HG02571 (cell line): Measurements from ENCODE around the gene AGPAT4.
"Not testable (repeated sequence)": the region's sequence is repeated elsewhere in the genome, so short reads cannot be mapped to it uniquely, and the experiment has no call there.

ENCODE experiments used
- ATAC-seq: cut with Tn5 transposase; IDR thresholded peaks from one replicate; pipeline ENCODE4 v1.9.1; 2021; ENCODE audit warnings: mild to moderate bottlenecking, moderate library complexity; ENCODE audit not compliant: unreplicated experiment

Gene AGPAT4

GRCh38 chr6:161210857-161211256 is 63.0 kb downstream of the AGPAT4 start:
- no peak for ATAC-seq

DNA sequence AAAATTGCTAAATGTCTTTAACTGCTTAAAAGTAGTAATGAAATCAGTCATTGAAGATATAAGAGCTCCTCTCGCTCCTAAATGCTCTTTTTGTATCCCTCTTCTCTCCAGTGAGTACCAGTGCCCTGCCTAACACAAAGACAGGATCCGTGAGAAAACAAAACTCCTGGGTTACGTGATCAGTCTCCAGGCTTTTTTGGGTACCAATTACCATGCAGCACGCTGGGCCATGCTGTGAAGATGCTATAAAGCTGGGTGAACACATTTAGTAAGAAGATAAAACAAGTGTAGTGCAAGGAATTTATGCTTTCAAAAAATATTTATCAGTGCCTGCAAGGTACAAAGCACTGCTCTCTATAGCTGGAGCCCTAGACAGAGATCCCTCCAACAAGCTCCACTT is 66.7 kb downstream of the AGPAT4 start:
- no peak for ATAC-seq

DNA sequence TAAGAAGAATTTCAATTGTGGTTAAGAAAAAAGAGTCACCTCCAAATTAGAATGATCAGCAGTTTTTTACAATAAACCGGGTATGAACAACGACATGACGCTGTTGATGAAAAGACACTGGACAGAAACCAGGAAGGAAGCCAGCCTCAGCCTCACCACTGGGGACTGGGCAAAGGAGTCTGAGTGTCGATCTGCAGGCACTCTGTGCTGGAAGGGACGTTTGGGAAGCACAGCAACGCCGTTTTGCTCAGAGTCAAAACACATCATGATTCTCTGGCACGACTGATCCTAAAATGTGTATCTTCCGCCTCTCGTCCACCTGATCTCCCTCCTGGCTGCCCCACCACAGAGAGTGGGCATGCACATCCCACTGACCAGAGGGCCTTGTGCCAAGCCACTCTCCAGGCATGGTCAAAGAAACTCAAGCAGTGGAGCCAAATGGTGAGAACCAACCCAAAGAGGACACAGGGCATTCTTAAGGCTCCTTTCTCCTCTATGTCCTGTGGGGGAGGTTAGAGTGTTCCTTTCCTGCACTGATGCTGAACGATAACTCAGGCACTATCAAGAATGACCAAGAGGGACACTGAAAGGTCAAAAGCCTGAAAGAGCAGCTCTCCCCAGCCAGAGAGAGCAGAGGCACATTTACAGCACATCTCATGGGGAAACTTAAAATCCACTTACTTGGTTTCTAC is 68.8 kb downstream of the AGPAT4 start:
- no peak for ATAC-seq

DNA sequence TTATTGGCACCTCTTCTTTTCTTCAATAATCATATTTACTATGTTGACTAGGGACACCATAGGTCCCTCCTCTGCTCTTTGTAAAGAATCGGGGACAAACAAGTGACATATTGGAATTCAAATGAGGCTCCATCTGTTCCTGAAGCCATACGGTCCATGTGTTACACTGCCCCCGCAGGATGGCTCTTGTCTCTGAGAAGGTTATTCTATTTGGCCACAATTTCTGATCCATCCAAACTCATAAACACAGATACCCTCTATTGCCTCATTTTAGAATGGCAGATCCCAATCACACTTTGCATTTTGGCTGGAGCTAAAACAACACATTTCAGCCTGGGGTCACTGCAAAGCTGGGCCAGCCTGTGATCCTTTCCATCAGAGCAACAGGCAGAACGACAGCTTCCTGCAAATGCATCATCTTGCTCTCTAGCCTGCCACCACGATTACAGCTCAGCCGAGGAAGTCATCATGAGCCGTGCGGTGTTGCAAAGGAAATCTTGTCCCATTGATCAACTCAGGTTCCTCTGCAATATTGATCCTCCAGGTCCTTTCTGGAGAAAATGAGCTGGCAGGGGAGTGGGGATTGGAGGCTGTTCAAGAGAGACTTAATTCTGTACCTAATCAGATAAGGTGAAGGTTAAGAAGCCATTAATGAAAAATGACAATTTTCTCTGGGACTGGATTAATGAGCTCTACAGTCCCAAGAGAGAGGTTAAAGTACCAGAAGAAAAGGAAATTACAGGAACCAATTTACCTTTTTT is 73.1 kb downstream of the AGPAT4 start:
- no peak for ATAC-seq

- no peak for ATAC-seq
These were observed 74.0 kb downstream of the AGPAT4 start for GRCh38 chr6:161199850-161200249.

DNA sequence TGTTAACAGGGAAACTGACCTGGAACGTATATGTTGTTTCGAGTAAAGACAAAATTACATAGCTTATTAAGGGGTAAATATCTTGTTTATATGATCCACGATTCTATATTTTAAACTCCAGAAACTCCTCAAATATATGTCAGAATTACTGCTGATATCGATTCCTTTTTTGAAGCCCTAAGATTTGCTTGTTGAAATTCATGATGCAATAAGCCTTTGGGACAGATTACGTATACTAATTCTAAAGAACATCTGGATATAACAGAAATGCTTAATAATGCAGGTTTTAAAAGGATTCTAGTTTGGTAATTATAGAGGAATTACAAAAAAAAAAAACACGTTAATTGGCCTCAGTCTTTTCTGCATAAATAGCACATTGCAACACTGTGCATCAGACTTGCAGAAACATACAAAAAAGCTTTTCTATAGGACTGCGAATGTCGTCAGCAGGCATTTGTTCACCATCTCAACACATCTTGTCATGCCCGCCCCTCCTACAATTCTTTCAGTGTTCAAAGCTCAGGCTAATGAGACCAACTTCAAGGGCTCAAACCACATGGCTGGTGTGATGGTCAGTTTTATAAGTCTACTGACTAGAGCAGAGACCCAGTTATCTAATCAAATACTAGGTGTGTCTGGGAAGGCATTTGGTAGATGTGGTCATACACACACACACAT is 74.9 kb downstream of the AGPAT4 start:
- ATAC-seq, result no peak

DNA sequence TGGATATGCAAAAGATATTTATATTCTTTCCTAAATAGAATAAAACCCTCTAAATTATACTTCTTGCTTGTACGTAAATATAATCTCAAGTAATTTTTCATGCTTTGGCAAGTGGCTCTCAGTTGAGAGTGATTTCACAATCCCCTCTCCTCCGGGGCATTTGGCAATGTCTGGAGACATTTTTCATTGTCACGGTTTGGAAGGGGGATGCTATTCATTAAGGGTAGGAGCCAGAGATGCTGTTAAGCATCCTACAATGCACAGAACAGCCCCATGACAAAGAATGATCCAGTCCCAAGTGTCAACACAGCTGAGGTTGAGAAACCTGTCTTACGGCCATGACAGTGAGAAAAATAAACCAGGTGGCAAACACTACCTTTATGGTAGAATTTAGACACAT is 75.7 kb downstream of the AGPAT4 start:
- ATAC-seq, result no peak

- ATAC-seq, result no peak
These were observed 78.5 kb downstream of the AGPAT4 start for GRCh38 chr6:161195386-161195785.

DNA sequence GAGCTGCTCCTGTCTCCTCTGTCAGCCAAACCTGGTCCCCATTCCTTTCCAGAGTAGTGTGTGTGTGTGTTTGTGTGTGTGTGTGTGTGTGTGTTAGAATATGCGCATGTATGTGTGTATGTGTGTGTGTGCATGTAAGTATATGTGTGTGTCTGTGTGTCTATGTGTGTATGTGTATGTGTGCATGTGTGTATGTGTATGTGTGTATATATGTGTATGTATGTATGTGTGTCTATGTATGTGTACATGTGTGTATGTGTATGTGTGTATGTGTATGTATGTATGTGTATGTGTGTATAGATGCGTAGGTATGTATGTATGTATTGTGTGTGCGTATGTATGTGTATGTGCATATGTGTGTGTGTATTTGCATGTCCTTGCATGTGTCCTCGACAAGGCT is 79.5 kb downstream of the AGPAT4 start:
- ATAC-seq, result no peak

DNA sequence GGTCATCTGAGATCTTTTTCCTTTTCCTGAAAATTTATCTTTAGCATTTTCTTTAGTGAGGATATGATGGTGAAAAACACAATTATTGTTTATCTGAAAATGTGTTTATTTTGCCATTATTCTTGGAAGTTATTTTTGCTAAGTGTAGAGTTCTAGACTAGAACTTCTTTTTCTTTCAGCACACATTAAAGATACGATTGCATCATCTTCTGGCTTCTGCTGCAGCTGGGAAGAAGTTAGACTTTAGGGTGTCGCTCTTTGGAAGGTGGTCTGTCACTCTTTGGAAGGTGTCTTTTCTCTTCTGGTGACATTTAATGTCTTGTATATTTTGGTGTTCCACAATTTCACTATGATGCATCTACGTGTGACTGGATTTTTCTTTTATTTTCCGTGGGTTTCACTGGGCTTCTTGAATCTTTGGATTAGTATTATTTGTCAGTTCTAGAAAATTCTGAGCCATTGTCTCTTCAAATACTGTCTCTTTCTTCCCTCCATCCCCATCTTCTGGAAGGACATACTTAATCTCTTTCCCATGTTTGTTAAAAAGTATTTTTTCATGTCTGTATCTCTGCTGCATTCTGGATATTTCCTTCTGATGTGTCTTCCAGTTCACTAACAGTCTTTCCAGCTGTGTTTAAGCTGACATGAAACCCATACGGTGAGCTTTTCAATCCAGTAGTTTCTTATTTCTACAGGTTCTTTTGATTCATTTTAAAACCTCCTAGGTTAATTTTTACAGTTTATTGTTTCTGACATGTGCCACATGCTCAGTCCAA is 81.0 kb downstream of the AGPAT4 start:
- no peak for ATAC-seq

GRCh38 chr6:161191671-161192070 is 82.2 kb downstream of the AGPAT4 start:
- ATAC-seq, result no peak

GRCh38 chr6:161191007-161191406 is 82.9 kb downstream of the AGPAT4 start:
- no peak for ATAC-seq

DNA sequence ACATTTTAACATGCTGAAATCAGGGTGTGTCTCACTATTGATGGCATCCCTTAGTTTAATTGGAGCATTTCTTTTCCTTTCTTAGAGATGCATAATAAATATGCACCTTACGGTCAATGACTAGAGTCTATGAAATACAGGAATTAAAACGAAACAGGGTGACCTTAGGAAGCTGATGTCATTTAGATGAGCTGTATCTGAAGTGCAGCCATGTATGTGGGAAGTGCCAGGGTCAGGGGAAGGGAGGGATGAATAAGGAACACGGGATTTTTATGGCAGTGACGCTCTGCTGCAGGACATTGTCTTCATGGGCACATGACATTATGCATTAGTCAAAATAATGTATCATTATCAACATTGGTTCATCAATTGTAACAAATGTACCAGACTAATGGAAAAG is 84.0 kb downstream of the AGPAT4 start:
- no peak for ATAC-seq

GRCh38 chr6:161188547-161189465 is 85.1 kb downstream of the AGPAT4 start:
- ATAC-seq, result no peak

DNA sequence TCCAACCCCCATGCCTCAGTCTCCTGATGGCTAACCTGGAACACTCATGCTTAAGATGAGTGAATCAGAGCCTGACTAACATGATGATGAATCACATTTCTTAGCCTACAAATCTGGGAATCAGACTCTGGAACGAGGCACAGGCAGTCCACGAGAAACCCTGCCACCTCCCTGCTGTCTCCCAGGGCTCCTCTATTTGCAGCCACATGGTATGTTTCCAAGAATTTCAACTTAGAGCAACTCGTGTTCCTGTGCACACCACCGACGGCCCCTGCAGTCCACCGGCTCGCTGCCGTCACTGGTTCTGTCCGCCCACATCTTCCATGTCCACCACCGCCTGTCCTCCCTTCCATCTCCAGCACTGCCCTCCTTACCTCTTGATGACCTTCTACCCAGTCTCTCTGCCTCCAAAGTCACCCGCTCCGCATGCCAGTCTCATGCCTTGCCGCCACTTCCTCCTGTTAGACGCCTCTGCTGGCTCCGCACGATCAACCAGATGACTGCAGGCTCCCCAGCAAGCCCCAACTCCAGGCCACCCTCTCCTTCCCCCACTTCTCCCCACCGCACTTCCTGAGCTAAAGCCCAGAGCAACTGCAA is 87.6 kb downstream of the AGPAT4 start:
- ATAC-seq, result no peak

GRCh38 chr6:161181121-161181520 is 92.7 kb downstream of the AGPAT4 start:
- no peak for ATAC-seq

GRCh38 chr6:161178155-161178554 is 95.7 kb downstream of the AGPAT4 start:
- not testable (repeated sequence) for ATAC-seq

DNA sequence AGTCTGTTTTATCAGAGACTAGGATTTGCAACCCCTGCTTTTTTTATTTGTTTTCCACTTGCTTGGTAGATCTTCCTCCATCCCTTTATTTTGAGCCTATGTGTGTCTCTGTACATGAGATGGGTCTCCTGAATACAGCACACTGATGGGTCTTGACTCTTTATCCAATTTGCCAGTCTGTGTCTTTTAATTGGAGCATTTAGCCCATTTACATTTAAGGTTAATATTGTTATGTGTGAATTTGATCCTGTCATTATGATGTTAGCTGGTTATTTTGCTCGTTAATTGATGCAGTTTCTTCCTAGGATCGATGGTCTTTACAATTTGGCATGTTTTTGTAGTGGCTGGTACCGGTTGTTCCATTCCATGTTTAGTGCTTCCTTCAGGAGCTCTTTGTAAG is 97.4 kb downstream of the AGPAT4 start:
- not testable (repeated sequence) for ATAC-seq

- ATAC-seq, result not testable (repeated sequence)
These were observed 101.1 kb downstream of the AGPAT4 start for GRCh38 chr6:161172769-161173168.

GRCh38 chr6:161171207-161171606 is 102.7 kb downstream of the AGPAT4 start:
- ATAC-seq, result no peak
